Measurements from ENCODE around the gene CUEDC2. TPM values are rescaled to one million over a fixed set of nuclear protein-coding genes. Genes with fewer than 3 reads are reported as not detected.
A peak's percentile ranks its signal among the peaks of the same experiment; 100 is the strongest.

The CUEDC2 gene
- total RNA-seq, 1 donor from 2014 or later = 118 TPM

DNA sequence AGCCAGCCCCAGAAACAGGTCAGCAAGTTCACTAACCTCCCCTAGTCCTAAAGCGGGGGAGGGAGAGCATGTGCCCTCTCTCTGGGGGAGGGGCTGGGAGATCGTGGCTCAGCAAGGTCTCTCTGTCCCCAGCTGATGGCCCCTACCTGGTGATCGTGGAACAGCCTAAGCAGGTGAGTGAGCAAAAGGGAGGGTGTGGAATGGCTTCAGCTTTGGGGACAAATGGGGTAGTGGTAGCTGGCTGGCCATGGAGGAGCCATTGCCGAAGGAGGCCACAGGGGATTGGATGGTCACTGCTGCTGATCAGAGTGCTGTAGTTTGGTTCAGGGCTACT, 36.1 kb downstream of the CUEDC2 start:
- no peaks in the 10 kb centered on the region for H3K36me3 Mint-ChIP-seq (ENCODE audit: low read depth)
- peaks cover 20% of the 10 kb centered on the region for H3K27me3 Mint-ChIP-seq (ENCODE audit: low read depth)
- peak overlapping the region; percentile 92 for H3K4me3 Mint-ChIP-seq
- no peaks in the 10 kb centered on the region for H3K9me3 Mint-ChIP-seq
- TF ChIP-seq CTCF (conservative IDR thresholded peaks at IDR 0.05) = no peak
- H3K27ac Mint-ChIP-seq (ENCODE audit: unreplicated experiment) = no peak overlapping the region
- H3K4me1 Mint-ChIP-seq = peaks cover 38% of the 10 kb centered on the region
- DNase-seq (ENCODE audit: low read depth, low spot score) = no peak

- Mint-ChIP-seq H3K36me3 (ENCODE audit: low read depth) (no peaks in the 10 kb centered on the region), H3K4me1 (peaks cover 38% of the 10 kb centered on the region), H3K4me3 (peak within 1 kb of the TSS; percentile 92), H3K27ac (ENCODE audit: unreplicated experiment) (peak within 1 kb of the TSS; percentile 19), H3K9me3 (no peaks in the 10 kb centered on the region), H3K27me3 (ENCODE audit: low read depth) (peaks cover 25% of the 10 kb centered on the region)
- DNase-seq (ENCODE audit: low read depth, low spot score) = peak; percentile 83
- no peak for TF ChIP-seq CTCF (conservative IDR thresholded peaks at IDR 0.05)
Measured at GRCh38 chr10:102395400-102396316, 36.7 kb downstream of the CUEDC2 start, which contains the start of gene NFKB2. TSS of gene NFKB2 (plus strand) at chr10:102395705. CDS start at chr10:102395960, 255 bp downstream.

DNA sequence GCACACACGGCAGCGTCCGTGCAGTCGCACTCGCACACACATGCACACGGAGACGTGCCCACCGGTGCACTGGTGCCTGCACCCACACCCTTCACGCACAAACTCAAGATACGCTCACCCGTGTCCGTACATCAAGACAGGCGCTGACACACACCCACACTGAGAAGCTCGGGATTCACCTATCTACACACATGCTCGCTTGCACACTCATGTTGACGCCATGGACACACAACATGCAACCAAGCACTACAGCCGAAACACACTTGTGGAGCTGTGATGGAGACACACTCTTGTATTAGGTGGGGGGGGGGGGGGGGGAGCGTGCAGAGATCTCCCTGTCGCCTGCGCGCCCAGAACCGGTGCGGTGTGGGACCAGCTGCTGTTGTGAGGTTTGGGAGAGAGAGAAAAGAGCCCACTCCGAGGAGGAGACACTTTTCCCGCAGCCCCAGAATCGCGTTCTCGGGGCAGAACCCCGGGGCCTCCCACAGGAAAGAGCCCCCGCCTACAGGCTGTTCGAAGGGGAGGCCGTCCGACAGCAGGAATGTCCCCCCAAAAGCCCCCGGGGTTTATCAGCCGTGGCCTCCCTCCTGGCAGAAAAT, 37.5 kb downstream of the CUEDC2 start:
- Mint-ChIP-seq H3K4me1 (peaks cover 38% of the 10 kb centered on the region), H3K4me3 (peak overlapping the region; percentile 92), H3K27me3 (ENCODE audit: low read depth) (peaks cover 31% of the 10 kb centered on the region), H3K27ac (ENCODE audit: unreplicated experiment) (no peak overlapping the region), H3K36me3 (ENCODE audit: low read depth) (no peaks in the 10 kb centered on the region), H3K9me3 (no peaks in the 10 kb centered on the region)
- TF ChIP-seq CTCF (conservative IDR thresholded peaks at IDR 0.05) = no peak
- no peak for DNase-seq (ENCODE audit: low read depth, low spot score)

- Mint-ChIP-seq H3K27me3 (ENCODE audit: low read depth) (peaks cover 33% of the 10 kb centered on the region), H3K4me3 (peak overlapping the region; percentile 92), H3K4me1 (peaks cover 33% of the 10 kb centered on the region), H3K9me3 (no peaks in the 10 kb centered on the region), H3K36me3 (ENCODE audit: low read depth) (no peaks in the 10 kb centered on the region), H3K27ac (ENCODE audit: unreplicated experiment) (no peak overlapping the region)
- peak; percentile 99 for TF ChIP-seq CTCF (conservative IDR thresholded peaks at IDR 0.05)
- DNase-seq (ENCODE audit: low read depth, low spot score) = peak; percentile 87
Measured at GRCh38 chr10:102394079-102394800, 38.1 kb downstream of the CUEDC2 start.

DNA sequence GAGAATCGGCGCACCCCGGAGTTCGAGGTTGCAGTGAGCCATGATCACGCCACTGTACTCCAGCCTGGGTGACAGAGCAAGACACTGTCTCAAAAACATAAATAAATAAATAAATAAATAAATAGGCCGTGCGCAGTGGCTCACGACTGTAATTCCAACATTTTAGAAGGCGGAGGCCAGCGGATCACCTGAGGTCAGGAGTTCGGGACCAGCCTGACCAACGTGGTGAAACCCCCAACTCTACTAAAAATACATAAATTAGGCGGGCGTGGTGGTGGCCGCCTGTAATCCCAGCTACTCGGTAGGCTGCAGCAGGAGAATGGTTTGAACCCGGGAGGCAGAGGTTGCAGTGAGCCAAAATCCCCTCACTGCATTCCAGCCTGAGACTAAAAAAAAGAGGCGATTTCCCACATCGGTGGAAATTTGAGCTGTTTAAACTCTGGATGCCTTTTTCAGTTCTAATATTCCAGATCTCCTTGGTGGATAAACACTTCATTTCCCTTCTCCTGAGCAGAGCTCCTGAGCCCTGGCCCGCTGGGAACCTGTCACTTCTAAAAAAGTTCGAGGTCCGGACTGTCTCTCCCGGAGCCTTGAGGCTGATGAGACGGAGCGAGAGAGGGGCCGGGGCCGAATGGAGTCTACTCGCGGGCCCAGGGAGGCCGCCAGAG, 38.8 kb downstream of the CUEDC2 start:
- no peak for TF ChIP-seq CTCF (conservative IDR thresholded peaks at IDR 0.05)
- Mint-ChIP-seq H3K27ac (ENCODE audit: unreplicated experiment) (no peak overlapping the region), H3K27me3 (ENCODE audit: low read depth) (peaks cover 36% of the 10 kb centered on the region), H3K36me3 (ENCODE audit: low read depth) (no peaks in the 10 kb centered on the region), H3K4me1 (peaks cover 33% of the 10 kb centered on the region), H3K9me3 (no peaks in the 10 kb centered on the region), H3K4me3 (peak overlapping the region; percentile 92)
- no peak for DNase-seq (ENCODE audit: low read depth, low spot score)

All from neural crest cell (in vitro differentiated cells).